HG03469 (cell line): Measurements from ENCODE around the gene CSNK1G2.

Experiments
- ATAC-seq: cut with Tn5 transposase; IDR thresholded peaks from one replicate; pipeline ENCODE4 v1.9.1; 2021; ENCODE audit warnings: mild to moderate bottlenecking, moderate library complexity, moderate number of reproducible peaks; ENCODE audit not compliant: unreplicated experiment

Gene CSNK1G2

DNA sequence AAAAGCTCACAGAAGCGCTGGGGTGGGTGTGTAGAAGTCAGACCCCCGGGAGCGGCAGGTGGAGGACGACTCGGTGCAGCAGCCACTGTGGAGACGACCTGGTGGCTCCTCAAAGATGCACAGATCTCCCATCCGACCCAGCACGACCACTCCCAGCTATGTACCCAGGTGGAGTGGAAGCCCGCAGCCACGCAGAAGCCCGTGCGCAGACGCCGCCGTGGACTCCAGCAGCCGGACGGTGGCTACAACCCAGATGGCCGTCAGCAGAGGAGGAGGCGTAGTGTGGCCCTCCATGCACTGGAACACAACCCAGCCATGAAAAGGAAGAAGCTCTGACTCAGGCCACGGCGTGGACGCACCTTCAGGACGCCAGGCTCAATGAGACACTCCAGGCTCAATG is 21.7 kb downstream of the CSNK1G2 start:
- ATAC-seq = no peak

DNA sequence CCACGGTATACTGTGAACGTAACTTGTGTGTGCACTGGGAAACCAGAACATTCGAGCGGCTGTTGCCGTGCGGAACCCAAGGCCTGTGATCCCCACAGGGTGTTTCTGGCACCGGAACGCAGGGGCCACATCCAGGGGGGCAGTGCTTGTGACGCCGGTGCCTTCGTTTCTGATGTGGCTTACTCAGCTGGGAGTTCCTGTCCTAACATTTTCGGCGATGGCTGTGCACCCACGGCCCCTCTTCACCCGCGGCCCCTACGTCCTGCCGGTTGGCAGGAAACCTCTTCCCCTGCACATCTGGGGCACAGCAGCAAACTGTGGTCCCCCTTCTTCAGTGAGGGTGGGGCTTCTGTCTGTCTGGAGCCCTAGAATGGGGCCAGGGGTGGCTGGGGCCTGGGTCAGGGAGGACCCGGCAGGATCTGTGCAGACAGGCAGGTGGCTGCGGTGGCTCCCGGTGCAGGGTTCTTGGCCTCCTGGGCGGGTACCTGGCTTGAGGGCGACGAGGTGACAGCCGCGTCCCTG is 26.2 kb downstream of the CSNK1G2 start:
- no peak for ATAC-seq

DNA sequence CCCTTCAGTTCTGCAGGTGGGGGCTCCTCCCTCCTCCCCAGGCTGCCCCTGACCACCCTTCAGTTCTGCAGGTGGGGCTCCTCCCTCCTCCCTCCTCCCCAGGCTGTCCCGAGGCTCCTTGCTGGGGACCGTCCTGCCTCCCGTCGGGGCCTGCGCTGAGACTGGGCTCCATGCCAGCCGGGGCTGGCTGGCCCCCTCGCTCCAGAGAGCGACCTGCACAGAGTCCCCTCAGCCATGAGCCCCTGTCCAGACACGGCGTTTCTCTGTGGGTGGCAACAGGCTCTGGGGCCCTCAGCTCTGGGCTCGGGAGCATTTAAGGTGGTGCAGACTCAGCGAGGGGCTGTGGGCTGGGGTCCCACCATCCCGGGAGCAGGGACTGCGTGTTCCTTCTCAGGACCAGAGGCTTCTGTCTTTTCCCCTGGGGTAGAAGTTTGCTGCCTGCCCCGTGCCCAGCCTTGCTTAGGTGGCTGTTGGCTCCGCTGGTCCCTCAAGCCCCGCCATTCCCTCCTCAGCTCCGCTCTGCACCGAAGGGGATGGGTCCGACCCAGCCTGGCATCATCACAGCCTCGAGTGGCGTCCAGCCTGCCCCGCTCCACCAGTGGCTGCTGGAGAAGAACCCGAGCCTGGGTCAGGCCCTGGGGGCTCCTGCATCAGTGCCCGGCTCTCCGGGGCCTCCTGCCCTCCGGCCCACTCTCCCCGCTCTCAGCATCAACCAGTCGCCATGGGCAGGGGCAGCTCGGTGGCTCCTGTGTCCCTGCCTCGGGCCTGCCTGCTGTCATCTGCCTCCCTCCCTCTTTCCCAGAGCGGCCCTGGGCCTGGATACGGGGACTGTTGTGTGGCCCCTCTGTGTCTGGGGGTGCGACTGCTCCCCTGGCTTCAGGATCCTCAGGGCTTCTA is 27.6 kb downstream of the CSNK1G2 start:
- no peak for ATAC-seq

DNA sequence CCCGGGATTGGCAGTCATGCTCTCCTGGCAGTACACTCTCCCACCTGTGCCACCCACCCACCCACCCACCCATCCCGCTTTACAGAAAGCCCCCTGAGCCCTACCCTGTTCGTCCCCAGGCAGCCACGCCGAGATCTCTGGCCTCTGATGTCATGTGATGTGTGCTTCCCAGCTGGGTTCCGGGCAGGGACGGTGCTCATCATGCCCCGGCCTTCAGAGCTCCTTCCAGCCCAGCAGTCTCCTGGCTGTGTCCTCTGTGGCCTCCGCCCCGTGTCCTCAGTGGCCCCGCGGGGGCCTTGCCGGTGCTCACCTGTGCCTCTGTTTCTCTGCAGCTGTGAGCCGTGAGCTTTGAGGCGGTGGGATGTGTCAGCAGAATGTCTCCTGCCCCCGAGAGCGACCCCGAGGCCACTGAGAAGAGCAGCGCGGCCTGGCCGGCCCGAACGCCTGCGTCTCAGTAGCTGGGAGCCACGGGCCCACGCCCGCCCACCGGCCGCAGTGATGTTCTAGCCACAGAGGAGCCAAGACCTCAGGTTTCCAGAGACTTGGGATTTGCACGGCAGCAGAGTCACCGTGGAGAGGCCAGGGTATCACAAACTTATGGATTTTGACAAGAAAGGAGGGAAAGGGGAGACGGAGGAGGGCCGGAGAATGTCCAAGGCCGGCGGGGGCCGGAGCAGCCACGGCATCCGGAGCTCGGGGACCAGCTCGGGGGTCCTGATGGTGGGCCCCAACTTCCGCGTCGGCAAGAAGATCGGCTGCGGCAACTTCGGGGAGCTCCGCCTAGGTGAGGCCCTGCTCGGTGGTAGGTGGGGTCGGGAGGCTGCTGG is 28.4 kb downstream of the CSNK1G2 start:
- ATAC-seq = no peak

DNA sequence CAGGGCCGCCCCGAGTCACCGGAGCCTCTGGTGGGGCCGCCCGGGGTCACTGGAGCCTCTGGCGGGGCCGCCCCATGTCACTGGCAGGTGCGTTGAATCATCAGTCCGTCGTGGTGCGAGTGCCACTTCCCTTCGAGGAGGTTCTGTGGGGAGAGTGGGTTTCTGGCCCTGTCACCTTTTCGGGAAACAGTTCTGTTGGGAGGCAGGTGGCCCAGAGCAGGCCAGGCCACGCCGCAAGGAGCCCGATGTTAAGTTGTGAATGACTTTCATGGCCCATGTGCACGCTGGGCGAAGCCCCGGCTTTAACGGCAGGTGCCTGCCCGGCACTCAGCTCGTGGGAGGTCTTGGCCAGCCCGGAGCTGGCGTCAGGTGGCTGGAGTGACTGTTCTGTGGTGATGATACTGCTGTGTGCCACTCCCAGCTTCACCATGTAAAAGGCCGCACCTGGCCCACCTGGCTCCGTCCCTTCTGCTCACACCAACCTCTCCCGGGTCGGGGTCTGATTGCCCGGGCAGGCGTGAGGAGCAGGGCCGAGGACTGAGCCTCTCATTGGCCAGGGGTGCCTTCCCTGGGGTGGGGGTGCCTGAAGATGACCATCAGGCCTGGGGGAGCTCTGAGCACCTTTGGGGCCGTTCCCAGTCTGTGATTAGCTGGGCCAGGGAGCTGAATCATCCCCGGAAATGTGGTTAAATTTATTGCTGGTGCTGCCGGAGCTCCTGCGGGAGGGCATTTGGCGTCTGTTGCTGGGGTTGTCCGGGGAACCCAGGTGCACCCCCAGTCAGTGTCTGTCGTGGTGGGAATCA is 29.2 kb downstream of the CSNK1G2 start:
- ATAC-seq = no peak

DNA sequence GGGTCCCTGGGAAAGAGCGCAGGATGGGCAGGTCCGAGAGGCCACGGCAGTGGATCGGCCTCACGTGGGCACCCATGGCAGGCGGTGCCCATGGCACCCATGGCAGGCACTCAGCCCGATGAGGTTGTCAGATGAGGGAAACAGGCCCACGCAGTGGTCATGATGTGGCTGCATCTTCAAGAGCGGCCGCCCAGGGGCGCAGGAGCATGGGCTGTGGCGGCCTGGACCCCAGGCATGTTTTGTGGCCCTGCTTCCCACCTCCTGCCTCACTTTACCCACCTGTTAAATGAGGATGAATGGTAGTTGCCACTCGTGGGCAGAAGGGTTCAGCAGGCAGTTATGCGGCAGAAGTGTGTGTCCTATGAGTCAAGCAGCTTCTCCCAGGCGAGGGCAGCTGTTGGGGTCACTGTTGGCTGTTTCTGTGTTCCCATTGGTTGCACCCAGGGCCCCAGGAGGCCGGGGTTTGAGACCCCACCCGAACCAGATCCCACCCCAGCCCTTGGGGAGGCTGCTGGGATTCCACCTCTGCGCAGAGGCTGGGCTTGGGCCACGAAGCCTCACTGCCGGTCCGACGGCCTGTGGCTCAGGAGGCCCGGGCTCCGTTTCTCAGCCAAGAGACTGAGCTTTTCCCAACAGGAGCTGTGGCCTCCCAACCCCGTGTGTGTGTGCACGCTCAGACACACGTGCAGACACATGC is 30.0 kb downstream of the CSNK1G2 start:
- no peak for ATAC-seq

DNA sequence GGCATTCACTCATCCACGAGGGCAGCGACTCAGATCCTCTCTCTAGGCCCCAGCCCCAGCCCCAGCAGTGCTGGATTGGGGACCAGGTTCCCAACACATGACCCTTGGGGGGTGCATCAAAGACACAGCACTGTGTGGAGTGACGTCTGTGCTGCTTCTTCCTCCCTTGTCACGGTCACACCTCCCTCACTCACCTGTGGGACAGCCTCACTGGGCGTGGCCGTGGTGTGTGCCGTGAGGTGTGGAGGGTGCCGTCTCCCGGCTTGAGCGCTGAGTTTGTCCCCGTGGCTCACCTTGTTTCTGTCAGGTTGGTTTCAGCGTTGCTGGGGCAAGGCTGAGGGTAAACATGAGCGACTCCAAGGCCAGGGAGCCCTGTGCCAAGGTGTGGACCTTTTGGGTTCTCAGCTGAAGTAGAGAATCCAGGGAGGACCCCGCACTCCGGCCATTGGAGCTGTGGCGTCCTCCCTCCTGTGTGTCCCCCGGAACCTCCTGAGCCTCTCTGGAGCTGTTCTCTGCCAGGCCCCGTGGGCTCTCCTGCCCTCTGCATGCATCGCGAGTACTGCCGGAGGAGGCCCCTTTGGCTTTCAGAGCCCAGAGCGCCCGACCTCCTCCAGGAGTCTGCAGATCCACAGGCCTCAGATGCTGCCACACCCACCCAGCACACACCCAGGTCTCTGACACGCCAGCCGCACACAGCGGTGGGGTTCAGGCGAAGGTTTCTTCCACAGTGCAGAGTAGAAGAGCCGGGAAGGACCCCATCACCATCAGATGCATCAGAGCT is 33.6 kb downstream of the CSNK1G2 start:
- ATAC-seq = no peak

DNA sequence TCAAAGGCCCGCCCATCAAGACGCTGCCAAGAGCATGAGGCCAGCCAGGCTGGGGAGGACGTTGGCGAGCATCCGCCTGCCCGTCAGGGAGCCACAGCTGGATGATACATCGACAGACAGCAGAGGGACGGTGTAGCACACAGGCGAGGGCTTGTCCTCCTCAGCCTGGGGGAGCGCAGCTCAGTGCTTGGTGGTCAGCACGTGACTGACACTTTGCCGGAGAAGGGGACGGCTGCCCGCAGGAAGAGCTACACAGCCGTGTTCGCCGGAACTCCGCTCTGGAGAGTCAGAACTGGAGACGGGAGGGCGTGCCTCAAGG is 34.1 kb downstream of the CSNK1G2 start:
- ATAC-seq = no peak

DNA sequence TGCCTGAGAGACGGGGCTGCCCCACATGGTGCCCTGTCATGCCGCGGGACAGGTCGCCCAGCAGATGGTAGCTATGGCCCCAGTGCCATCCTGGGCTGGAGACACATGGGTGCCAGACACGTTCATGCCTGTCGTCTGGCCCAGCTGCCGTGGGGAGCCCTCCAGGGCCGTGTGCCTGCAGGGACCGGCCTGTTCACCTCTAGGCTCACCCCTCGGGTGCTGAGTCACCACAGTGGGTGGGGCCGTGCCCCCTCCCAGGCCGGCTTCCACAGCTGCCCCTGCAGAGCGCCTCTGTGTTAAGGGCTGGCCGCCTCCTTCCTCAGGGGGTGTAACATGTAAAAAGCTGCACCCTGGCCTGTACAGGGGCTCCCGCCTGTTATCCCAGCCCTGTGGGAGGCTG is 36.1 kb downstream of the CSNK1G2 start:
- no peak for ATAC-seq

DNA sequence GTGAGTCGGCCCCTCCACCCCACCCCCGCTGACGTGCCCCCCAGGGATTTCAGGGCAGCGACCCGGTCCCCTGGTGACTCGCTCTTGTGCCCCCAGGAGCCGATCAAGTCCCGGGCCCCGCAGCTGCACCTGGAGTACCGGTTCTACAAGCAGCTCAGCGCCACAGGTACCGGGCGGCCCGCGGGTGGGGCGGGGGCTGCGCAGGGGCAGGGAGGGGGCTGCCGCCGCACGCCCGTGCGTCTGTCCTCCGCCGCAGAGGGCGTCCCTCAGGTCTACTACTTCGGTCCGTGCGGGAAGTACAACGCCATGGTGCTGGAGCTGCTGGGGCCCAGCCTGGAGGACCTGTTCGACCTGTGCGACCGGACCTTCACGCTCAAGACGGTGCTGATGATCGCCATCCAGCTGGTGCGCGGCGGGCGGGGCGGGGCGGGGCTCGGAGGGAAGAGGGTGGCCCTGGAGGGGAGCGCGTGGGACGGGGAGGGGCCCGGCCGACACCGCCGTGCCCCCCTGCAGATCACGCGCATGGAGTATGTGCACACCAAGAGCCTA is 37.4 kb downstream of the CSNK1G2 start:
- ATAC-seq = no peak

DNA sequence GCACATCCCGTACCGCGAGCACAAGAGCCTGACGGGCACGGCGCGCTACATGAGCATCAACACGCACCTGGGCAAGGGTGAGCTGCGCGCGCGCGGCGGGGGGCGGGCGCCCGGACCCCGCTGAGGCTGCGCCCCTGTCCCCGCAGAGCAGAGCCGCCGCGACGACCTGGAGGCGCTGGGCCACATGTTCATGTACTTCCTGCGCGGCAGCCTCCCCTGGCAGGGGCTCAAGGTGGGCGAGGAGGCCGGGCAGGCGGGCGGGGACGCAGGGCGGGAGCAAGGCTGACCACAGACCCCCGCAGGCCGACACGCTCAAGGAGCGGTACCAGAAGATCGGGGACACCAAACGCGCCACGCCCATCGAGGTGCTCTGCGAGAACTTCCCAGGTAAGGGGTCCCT is 38.0 kb downstream of the CSNK1G2 start:
- ATAC-seq = no peak

DNA sequence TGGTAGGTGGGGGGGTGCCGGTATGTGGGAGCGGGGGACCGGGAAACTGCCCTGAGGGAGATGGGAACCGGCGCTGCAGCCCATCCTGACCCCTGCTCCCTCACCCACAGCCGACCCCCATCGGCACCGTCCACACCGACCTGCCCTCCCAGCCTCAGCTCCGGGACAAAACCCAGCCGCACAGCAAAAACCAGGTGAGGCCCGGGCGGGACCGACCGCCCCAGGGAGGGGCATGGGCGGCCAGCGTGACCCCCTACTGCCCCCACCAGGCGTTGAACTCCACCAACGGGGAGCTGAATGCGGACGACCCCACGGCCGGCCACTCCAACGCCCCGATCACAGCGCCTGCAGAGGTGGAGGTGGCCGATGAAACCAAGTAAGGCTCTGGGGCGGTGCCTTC is 38.7 kb downstream of the CSNK1G2 start:
- ATAC-seq = no peak

DNA sequence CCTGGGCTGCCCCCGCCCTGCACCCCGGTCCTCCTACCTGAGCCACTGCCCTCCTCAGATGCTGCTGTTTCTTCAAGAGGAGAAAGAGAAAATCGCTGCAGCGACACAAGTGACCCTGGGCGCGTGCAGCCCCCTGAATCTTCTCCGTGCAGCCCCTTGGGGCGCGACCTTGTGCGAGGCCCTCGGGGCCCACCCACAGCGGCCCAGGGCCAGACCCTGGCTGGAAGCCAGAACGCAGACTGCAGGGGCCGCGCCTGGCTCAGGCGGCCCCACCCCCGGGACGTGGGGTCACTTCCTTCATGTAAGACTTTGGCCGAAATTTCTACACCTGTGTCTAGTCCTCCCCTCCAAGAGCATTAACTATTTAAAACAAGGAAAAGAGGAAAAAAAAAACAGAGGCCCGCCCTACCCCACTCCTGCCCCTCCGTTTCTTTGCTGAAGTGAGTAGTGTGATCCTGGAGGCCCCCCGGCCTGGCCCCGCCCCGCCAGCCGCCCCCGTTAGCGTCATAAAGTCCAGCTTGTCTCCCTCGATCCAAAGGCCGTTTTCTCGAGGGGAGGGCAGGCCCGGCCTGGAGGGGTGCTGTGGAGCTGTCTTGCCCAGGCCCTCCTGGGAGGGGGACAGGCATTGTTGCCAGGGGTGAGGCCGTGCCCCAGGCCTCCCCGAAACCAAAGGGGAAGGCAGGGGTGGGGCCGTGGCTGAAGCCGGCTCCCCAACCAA is 39.3 kb downstream of the CSNK1G2 start:
- no peak for ATAC-seq

DNA sequence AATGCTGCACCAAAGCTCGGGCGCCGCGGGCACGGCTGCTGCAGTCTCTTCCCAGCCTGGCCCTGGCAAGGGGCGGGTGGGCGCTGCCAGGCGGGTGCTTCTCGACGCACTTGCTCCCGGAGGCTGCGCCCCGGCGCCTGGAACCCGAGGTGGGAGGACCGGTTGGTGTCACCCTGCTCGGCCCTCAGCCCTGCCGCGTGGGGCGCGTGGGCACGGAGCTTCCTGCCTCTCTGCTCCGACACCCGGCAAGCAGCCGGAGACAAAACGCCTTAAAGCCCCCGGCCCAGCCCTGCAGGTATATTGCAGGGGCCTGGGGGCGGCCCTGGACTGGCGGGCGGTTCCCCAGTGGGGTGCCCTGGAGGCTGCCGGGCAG is 39.8 kb downstream of the CSNK1G2 start:
- no peak for ATAC-seq

DNA sequence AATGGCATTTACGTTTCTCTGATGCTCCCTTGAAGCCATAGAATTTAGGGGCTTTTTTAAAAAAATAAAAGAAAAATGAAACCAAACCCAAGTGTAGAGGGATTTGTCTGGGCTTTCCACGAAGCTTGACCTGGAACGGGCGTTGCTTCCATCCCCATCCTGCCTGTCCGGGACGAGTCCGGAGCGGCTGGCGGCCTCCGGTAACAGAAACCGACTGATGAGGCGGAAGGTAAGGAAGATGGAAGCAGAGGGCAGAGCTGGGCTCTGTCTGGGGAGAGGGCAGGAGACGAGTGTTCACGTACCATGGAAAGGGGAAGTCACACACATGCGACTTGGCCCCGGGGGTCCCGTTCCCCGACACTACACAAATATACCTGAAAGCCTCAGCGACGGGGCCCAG is 40.3 kb downstream of the CSNK1G2 start:
- no peak for ATAC-seq

DNA sequence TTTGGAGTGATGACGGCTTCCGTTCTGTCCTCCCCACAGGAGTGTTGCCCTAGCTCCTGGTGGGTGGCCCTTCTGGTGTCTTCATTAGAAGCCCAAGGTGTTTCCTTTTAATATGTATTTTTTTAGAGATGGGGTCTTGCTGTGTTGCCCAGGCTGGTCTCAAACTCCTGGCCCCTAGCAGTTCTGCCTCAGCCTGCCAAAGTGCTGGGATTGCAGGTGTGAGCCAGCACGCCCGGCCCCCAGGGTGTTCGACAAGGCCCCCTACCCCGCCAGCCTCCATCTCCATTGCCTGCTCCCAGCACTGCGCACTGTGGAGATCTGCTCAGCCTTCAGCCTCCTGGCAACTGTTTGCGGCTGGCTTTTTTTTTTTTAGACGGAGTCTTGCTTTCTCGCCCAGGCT is 43.4 kb downstream of the CSNK1G2 start:
- no peak for ATAC-seq

DNA sequence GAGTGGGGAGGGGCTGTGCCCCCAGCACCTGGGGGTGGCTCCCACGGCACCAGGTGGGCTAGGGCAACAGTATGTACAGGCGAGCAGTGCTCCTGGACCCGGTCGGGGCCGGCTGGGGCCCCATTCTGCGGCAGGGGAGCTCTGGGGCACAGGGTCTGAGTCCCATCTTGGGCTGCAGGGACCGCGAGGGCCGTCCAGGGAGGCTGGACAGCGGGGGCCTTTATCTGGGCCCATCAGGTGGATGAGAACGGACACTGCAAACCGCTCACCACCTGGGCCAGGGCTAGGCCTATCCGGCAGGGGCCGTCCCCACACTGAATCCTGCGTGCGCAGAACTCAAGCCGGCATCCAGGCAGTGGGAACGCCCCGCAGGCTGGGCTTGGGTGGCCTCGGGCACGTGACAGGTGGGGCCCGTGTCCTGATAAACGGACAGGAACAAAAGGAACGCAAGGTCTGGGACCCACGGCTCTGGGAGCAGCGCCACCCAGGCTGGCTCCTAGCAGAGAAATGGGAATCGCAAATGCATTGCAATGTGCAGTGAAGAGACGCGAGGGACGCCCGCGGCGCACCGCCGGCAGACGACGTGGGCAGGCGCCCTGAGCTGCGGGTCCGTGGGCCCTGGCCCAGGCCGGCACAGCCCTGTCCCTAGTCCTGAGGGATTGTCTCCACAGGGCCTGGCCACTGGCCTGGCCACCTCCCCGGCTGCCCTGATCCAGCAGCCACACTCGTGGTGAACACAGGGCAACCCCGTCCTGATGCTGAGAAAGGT is 44.8 kb downstream of the CSNK1G2 start:
- no peak for ATAC-seq
